Activated CD8-positive, alpha-beta memory T cell treated with anti-CD3 and anti-CD28 coated beads, Interleukin-2, amount 50 U/mL, for 1 hour (primary cell): Measurements from ENCODE around the gene CD99L2.
A peak's percentile ranks its signal among the peaks of the same experiment; 100 is the strongest.

ENCODE experiments used
- DNase-seq: peaks from one replicate; pipeline ENCODE4 v3.0.0-alpha.2; 2020; ENCODE audit errors: extremely low read depth

Gene CD99L2

GRCh38 chrX:150898343-150899190 lies at the start of gene CD99L2:
CD99L2 (minus strand) TSS chrX:150898668; CDS start chrX:150898588, 80 bp downstream.
- DNase-seq = peak; percentile 50

GRCh38 chrX:150944233-150944632 lies 45.8 kb upstream of the CD99L2 start:
- no peak for DNase-seq

- DNase-seq = no peak
These were observed 44.6 kb upstream of the CD99L2 start for GRCh38 chrX:150942942-150943594.

- DNase-seq = no peak
These were observed 43.1 kb upstream of the CD99L2 start for GRCh38 chrX:150941580-150941979.

GRCh38 chrX:150940844-150941495 lies 42.5 kb upstream of the CD99L2 start:
- no peak for DNase-seq

GRCh38 chrX:150936556-150936955 lies 38.1 kb upstream of the CD99L2 start:
- DNase-seq = no peak

GRCh38 chrX:150935467-150935866 lies 37.0 kb upstream of the CD99L2 start:
- no peak for DNase-seq

GRCh38 chrX:150934453-150934852 lies 36.0 kb upstream of the CD99L2 start:
- DNase-seq = no peak

- no peak for DNase-seq
These were observed 35.5 kb upstream of the CD99L2 start for GRCh38 chrX:150933945-150934350.

GRCh38 chrX:150929058-150929457 lies 30.6 kb upstream of the CD99L2 start:
- no peak for DNase-seq

GRCh38 chrX:150926791-150927190 lies 28.3 kb upstream of the CD99L2 start:
- no peak for DNase-seq

- DNase-seq = no peak
These were observed 27.8 kb upstream of the CD99L2 start for GRCh38 chrX:150926304-150926703.

- no peak for DNase-seq
These were observed 20.9 kb upstream of the CD99L2 start for GRCh38 chrX:150919401-150919800.

GRCh38 chrX:150913511-150913910 lies 15.0 kb upstream of the CD99L2 start:
- no peak for DNase-seq

GRCh38 chrX:150907474-150907873 lies 9.0 kb upstream of the CD99L2 start:
- no peak for DNase-seq

GRCh38 chrX:150906694-150907093 lies 8.2 kb upstream of the CD99L2 start:
- no peak for DNase-seq

- no peak for DNase-seq
These were observed 6.8 kb upstream of the CD99L2 start for GRCh38 chrX:150905293-150905692.

- no peak for DNase-seq
These were observed 4.6 kb upstream of the CD99L2 start for GRCh38 chrX:150903110-150903508.

GRCh38 chrX:150902434-150903109 lies 4.1 kb upstream of the CD99L2 start:
- no peak for DNase-seq

GRCh38 chrX:150899191-150899757 lies 806 bp upstream of the CD99L2 start:
- DNase-seq = no peak

GRCh38 chrX:150897421-150898320 lies 797 bp downstream of the CD99L2 start:
- no peak for DNase-seq
